Right lobe of liver (tissue), 6 donors: ENCODE data around the gene RPL12. TPM values are rescaled to one million over a fixed set of nuclear protein-coding genes. Genes with fewer than 3 reads are reported as not detected.

Source experiments
- ATAC-seq, 4 donors: fragments of 200-7000 bp; cut with Tn5 transposase; one replicate each; pipeline ENCODE4 v1.9.1; 2020; ENCODE audit warnings: mild to moderate bottlenecking in 4 of 4, moderate library complexity in 4 of 4
- DNase-seq, 3 donors: peaks; one replicate each; pipeline ENCODE4 v3.0.0-alpha.2; 2020
- H3K27ac ChIP-seq, 3 donors: fragments of 200-600 bp; one replicate each; pipeline ENCODE4 v1.8.0; 2022
- H3K27me3 ChIP-seq, 2 donors: fragments of 200-600 bp; one replicate each; pipeline ENCODE4 v1.8.0; 2022
- H3K36me3 ChIP-seq, 4 donors: fragments of 200-600 bp; sonication (generic) in 1 of 4; one replicate each; pipeline versions ENCODE4 v1.5.1 to v1.8.0; 2017 to 2022; ENCODE audit warnings: control low read depth in 1 of 4
- H3K4me1 ChIP-seq, 4 donors: fragments of 200-600 bp; sonication (generic) in 1 of 4; one replicate each; pipeline versions ENCODE4 v1.5.1 to v1.8.0; 2017 to 2022; ENCODE audit warnings: control low read depth in 1 of 4
- H3K4me3 ChIP-seq, 3 donors: fragments of 200-600 bp; one replicate each; pipeline ENCODE4 v1.8.0; 2022
- H3K9me3 ChIP-seq, 4 donors: fragments of 200-600 bp; sonication (generic) in 1 of 4; one replicate each; pipeline versions ENCODE4 v1.5.1 to v1.8.0; 2017 to 2022; ENCODE audit warnings: control low read depth in 1 of 4
- CTCF ChIP-seq, 4 donors: fragments of 200-600 bp in 3 of 4; fragments of 450-650 bp in 1 of 4; IDR thresholded peaks; one replicate each; pipeline versions ENCODE4 v1.5.1 to v1.8.0; 2016 to 2022; ENCODE audit warnings: antibody characterized with exemption in 4 of 4, mild to moderate bottlenecking in 2 of 4
- POLR2A ChIP-seq: fragments of 450-650 bp; IDR thresholded peaks from one replicate; pipeline ENCODE4 v1.6.1; 2017; ENCODE audit warnings: antibody characterized with exemption, mild to moderate bottlenecking
- WGBS: methylation state at CpG from one replicate; pipeline ENCODE4 v1.1.6; 2018; ENCODE audit warnings: low coverage, low lambda C conversion rate; ENCODE audit not compliant: insufficient coverage; ENCODE audit errors: missing lambda C conversion rate; 5-methylcytosine and 5-hydroxymethylcytosine counted together
- intact Hi-C, 2 donors: fragments of 100-400 bp; cut with DNase I; formaldehyde crosslinking; loops; one replicate each; pipeline versions ENCODE4 v1.11.2 to v1.14.1; 2022
- total RNA-seq, 6 experiments: library from RNA; depleted of rRNA in 2 of 6; stranded (reverse); fragments of >200 nt in 2 of 6; fragmentation: NEBNext Ultra II Directional in 3 of 6; extraction: Animal tissue kit (Norgen Biotek cat#: 25700) in 3 of 6; gene quantifications; one replicate each; pipeline versions ENCODE4 v1.1.0 to v1.2.4, GENCODE V29; 2016 to 2023
- donor health status: DM: no; HTN: yes; CAD: no.
- donor health status: DM: no; HTN: no; CAD: no.
- donor health status: DM: no; HTN: no; CAD: no.
- donor health status: DM: no; HTN: yes; CAD: no.
- donor health status: DM: no; HTN: yes; CAD: no.

RPL12 gene
- total RNA-seq, 6 experiments from 2014 or later = 271 to 907 (median 364) TPM

GRCh38 chr9:127493592-127494303 lies 42.5 kb upstream of the RPL12 start:
- peaks cover 3 to 45% (median 12%) of the 10 kb centered on the region in 4 donors for H3K36me3 ChIP-seq
- TF ChIP-seq POLR2A (no peak), CTCF (IDR thresholded peaks at IDR 0.05) (no peak)
- H3K27me3 ChIP-seq = no peaks in the 10 kb centered on the region
- no peak overlapping the region for H3K4me3 ChIP-seq
- no peaks in the 10 kb centered on the region for H3K4me1 ChIP-seq
- no peak for DNase-seq
- WGBS = 78% methylated on average over 6 of the region's 22 CpGs
- H3K9me3 ChIP-seq = no peaks in the 10 kb centered on the region
- no peak for ATAC-seq
- H3K27ac ChIP-seq = no peak overlapping the region
- intact Hi-C loops = no loop called here

- Histone ChIP-seq H3K4me1 (no peaks in the 10 kb centered on the region), H3K27me3 (no peaks in the 10 kb centered on the region), H3K27ac (no peak overlapping the region), H3K4me3 (no peak overlapping the region), H3K9me3 (no peaks in the 10 kb centered on the region), H3K36me3 (peaks cover 7 to 45% (median 15%) of the 10 kb centered on the region in 4 donors)
- ATAC-seq (no peak), DNase-seq (no peak)
- WGBS = 90% methylated on average over 3 of the region's 14 CpGs
- intact Hi-C loops = no loop called here
- no peak for TF ChIP-seq CTCF (IDR thresholded peaks at IDR 0.05)
- TF ChIP-seq POLR2A = no peak
Observed at GRCh38 chr9:127492616-127493015, 41.4 kb upstream of the RPL12 start.

- intact Hi-C loops = no loop called here
- Histone ChIP-seq H3K27me3 (no peaks in the 10 kb centered on the region), H3K36me3 (peaks cover under 1 to 37% (median 10%) of the 10 kb centered on the region in 4 donors), H3K4me1 (no peaks in the 10 kb centered on the region), H3K4me3 (no peak overlapping the region), H3K27ac (no peak overlapping the region), H3K9me3 (no peaks in the 10 kb centered on the region)
- DNase-seq = no peak
- TF ChIP-seq POLR2A (no peak), CTCF (IDR thresholded peaks at IDR 0.05) (no peak)
- ATAC-seq = no peak
- WGBS = 80% methylated on average over 3 of the region's 10 CpGs
Observed at GRCh38 chr9:127491516-127491915, 40.3 kb upstream of the RPL12 start.

GRCh38 chr9:127490535-127491230 lies 39.5 kb upstream of the RPL12 start:
- no peak overlapping the region for H3K27ac ChIP-seq
- DNase-seq = no peak
- H3K36me3 ChIP-seq = peaks cover 0 to 39% (median 10%) of the 10 kb centered on the region in 4 donors
- intact Hi-C loops = no loop called here
- no peaks in the 10 kb centered on the region for H3K9me3 ChIP-seq
- H3K4me1 ChIP-seq = no peaks in the 10 kb centered on the region
- TF ChIP-seq POLR2A (no peak), CTCF (IDR thresholded peaks at IDR 0.05) (no peak)
- WGBS = 81% methylated on average over 7 of the region's 9 CpGs
- no peak for ATAC-seq
- no peaks in the 10 kb centered on the region for H3K27me3 ChIP-seq
- H3K4me3 ChIP-seq = no peak overlapping the region
